Loucy (cell line): ENCODE results near the gene MGRN1.
"Not testable (repeated sequence)": the region's sequence is repeated elsewhere in the genome, so short reads cannot be mapped to it uniquely, and the experiment has no call there.

Experiments used
- H2AFZ ChIP-seq: fragments of 200-600 bp; sonication (generic); 2 replicates; pipeline ENCODE4 v1.6.0; 2016; ENCODE audit warnings: antibody characterized with exemption, mild to moderate bottlenecking, low read length, moderate library complexity
- H3F3A ChIP-seq: fragments of 200-600 bp; 2 replicates; pipeline ENCODE4 v1.6.0; 2016; ENCODE audit warnings: antibody characterized with exemption, low read depth, mild to moderate bottlenecking
- H3K27me3 ChIP-seq: fragments of 200-600 bp; sonication (generic); 2 replicates; pipeline ENCODE4 v1.6.1; 2014; ENCODE audit warnings: low read length, mild to moderate bottlenecking; ENCODE audit not compliant: insufficient read depth, poor library complexity, severe bottlenecking
- H3K36me3 ChIP-seq: fragments of 200-600 bp; sonication (generic); 2 replicates; pipeline ENCODE4 v1.6.1; 2016; ENCODE audit warnings: low read length; ENCODE audit not compliant: insufficient read depth
- H3K4me1 ChIP-seq: fragments of 200-600 bp; sonication (generic); 2 replicates; pipeline ENCODE4 v1.5.1; 2014; ENCODE audit warnings: low read length, mild to moderate bottlenecking; ENCODE audit not compliant: insufficient read depth, poor library complexity, severe bottlenecking
- H3K4me2 ChIP-seq: fragments of 200-600 bp; sonication (generic); 2 replicates; pipeline ENCODE4 v1.6.0; 2014; ENCODE audit warnings: antibody characterized with exemption, low read length, low read depth, mild to moderate bottlenecking; ENCODE audit not compliant: poor library complexity, severe bottlenecking
- H3K4me3 ChIP-seq: fragments of 200-600 bp; sonication (generic); 2 replicates; pipeline ENCODE4 v1.5.1; 2014; ENCODE audit warnings: low read length, mild to moderate bottlenecking, mixed read lengths; ENCODE audit not compliant: poor library complexity, severe bottlenecking
- H3K79me2 ChIP-seq: fragments of 200-600 bp; sonication (generic); 2 replicates; pipeline ENCODE4 v1.6.1; 2014; ENCODE audit warnings: low read length; ENCODE audit not compliant: insufficient read depth
- H3K9ac ChIP-seq: fragments of 200-600 bp; sonication (generic); 2 replicates; pipeline ENCODE4 v1.6.0; 2014; ENCODE audit warnings: mild to moderate bottlenecking, low read depth, low read length, moderate library complexity; ENCODE audit not compliant: poor library complexity, severe bottlenecking
- H3K9me2 ChIP-seq: fragments of 200-600 bp; sonication (generic); replicated peaks from 2 replicates; pipeline ENCODE4 v1.6.1; 2016; ENCODE audit warnings: low read depth, low read length, mixed read lengths
- H3K9me3 ChIP-seq: fragments of 200-600 bp; sonication (generic); 2 replicates; pipeline ENCODE4 v1.6.1; 2014; ENCODE audit warnings: mild to moderate bottlenecking, antibody characterized with exemption, low read length, low read depth; ENCODE audit not compliant: insufficient read depth
- H4K20me1 ChIP-seq: fragments of 200-600 bp; sonication (generic); 2 replicates; pipeline ENCODE4 v1.6.0; 2014; ENCODE audit warnings: antibody characterized with exemption, low read length, mild to moderate bottlenecking; ENCODE audit not compliant: insufficient read depth, poor library complexity, severe bottlenecking
- CTCF ChIP-seq: fragments of 200-600 bp; sonication (generic); conservative IDR thresholded peaks from 2 replicates; pipeline ENCODE4 v1.5.1; 2014; ENCODE audit warnings: mild to moderate bottlenecking, antibody characterized with exemption, low read length
- EZH2phosphoT487 ChIP-seq: fragments of 200-600 bp; IDR thresholded peaks from 2 replicates; pipeline ENCODE4 v1.6.1; 2018; ENCODE audit warnings: antibody characterized with exemption, mild to moderate bottlenecking, moderate library complexity, borderline replicate concordance

MGRN1 gene

GRCh38 chr16:4734730-4735535 lies 110.3 kb downstream of the MGRN1 start:
- Histone ChIP-seq H3K27me3 (no peaks in the 10 kb centered on the region), H2AFZ (peak overlapping the region; percentile 97), H3K4me1 (peaks cover 5% of the 10 kb centered on the region), H3K9me3 (no peaks in the 10 kb centered on the region), H3K9me2 (no peaks in the 10 kb centered on the region), H3K4me3 (peak overlapping the region; percentile 85), H3K9ac (peak overlapping the region; percentile 73), H3F3A (no peaks in the 10 kb centered on the region), H3K36me3 (no peaks in the 10 kb centered on the region), H4K20me1 (no peaks in the 10 kb centered on the region), H3K4me2 (peak overlapping the region; percentile 94), H3K79me2 (no peaks in the 10 kb centered on the region)
- TF ChIP-seq EZH2phosphoT487 (no peak), CTCF (no peak)

GRCh38 chr16:4736546-4736945 lies 111.9 kb downstream of the MGRN1 start:
- Histone ChIP-seq H3K9ac (no peak overlapping the region), H3K9me2 (no peaks in the 10 kb centered on the region), H3K36me3 (no peaks in the 10 kb centered on the region), H3K9me3 (no peaks in the 10 kb centered on the region), H3K4me1 (peaks cover 5% of the 10 kb centered on the region), H3K4me3 (no peak overlapping the region), H4K20me1 (no peaks in the 10 kb centered on the region), H3F3A (no peaks in the 10 kb centered on the region), H3K79me2 (no peaks in the 10 kb centered on the region), H3K27me3 (no peaks in the 10 kb centered on the region), H2AFZ (no peak overlapping the region), H3K4me2 (no peak overlapping the region)
- TF ChIP-seq CTCF (no peak), EZH2phosphoT487 (no peak)

DNA sequence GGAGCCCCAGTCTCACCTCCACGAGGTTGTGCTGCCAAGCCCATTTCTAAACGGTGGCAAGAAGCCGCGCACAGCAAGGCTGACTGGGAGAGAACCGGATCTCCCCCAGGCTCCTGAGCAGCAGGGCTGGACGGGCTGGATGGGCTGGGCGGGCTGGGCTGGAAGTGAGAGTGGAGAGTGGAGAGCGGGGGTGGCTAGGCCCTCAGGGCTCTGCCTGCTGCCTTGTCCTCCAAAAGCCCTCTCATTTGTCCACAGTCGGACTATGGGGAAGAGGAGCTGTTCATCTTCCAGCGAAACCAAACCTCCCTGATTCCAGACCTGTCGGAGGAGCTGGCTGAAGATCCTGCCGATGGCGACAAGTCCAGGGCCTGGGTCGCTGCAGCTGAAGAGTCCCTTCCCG lies 112.9 kb downstream of the MGRN1 start:
- Histone ChIP-seq H3K4me2 (no peak overlapping the region), H3F3A (no peaks in the 10 kb centered on the region), H3K9ac (no peak overlapping the region), H3K27me3 (no peaks in the 10 kb centered on the region), H3K79me2 (no peaks in the 10 kb centered on the region), H3K4me3 (no peak overlapping the region), H3K4me1 (peaks cover 5% of the 10 kb centered on the region), H3K9me3 (no peaks in the 10 kb centered on the region), H4K20me1 (no peaks in the 10 kb centered on the region), H2AFZ (no peak overlapping the region), H3K9me2 (no peaks in the 10 kb centered on the region), H3K36me3 (no peaks in the 10 kb centered on the region)
- no peak for TF ChIP-seq EZH2phosphoT487

GRCh38 chr16:4738370-4738769 lies 113.7 kb downstream of the MGRN1 start:
- not testable (repeated sequence) for H3K4me3 ChIP-seq, H3K79me2 ChIP-seq, H3K9ac ChIP-seq, H3K36me3 ChIP-seq, H3K9me2 ChIP-seq, H3K27me3 ChIP-seq, H3K4me2 ChIP-seq, H3K4me1 ChIP-seq, H3K9me3 ChIP-seq, H3F3A ChIP-seq, H4K20me1 ChIP-seq, H2AFZ ChIP-seq
